HG02571 (cell line): ENCODE measurements around the gene DTX3L.
"Not testable (repeated sequence)": the region's sequence is repeated elsewhere in the genome, so short reads cannot be mapped to it uniquely, and the experiment has no call there.

Experiments used
- ATAC-seq: cut with Tn5 transposase; IDR thresholded peaks from one replicate; pipeline ENCODE4 v1.9.1; 2021; ENCODE audit warnings: mild to moderate bottlenecking, moderate library complexity; ENCODE audit not compliant: unreplicated experiment

Gene DTX3L

GRCh38 chr3:122560680-122561079 lies 3.5 kb upstream of the DTX3L start:
- ATAC-seq = no peak

- no peak for ATAC-seq
Observed at GRCh38 chr3:122562923-122563716, 1.0 kb upstream of the DTX3L start.

- no peak for ATAC-seq
Observed at GRCh38 chr3:122563717-122564025, 467 bp upstream of the DTX3L start.

- ATAC-seq = not testable (repeated sequence)
Observed at GRCh38 chr3:122568131-122568530, 4.0 kb downstream of the DTX3L start.

- no peak for ATAC-seq
Observed at GRCh38 chr3:122568755-122569154, 4.6 kb downstream of the DTX3L start.

- no peak for ATAC-seq
Observed at GRCh38 chr3:122572940-122573412, 8.8 kb downstream of the DTX3L start.

GRCh38 chr3:122576174-122576940 lies 12.2 kb downstream of the DTX3L start:
- ATAC-seq = peak; percentile 87

GRCh38 chr3:122577409-122578031 lies 13.4 kb downstream of the DTX3L start, which contains the start of gene PARP15:
Gene PARP15 (plus strand): TSS chr3:122577650. CDS start chr3:122577668, 18 bp downstream.
- no peak for ATAC-seq

GRCh38 chr3:122578069-122578740 lies 14.1 kb downstream of the DTX3L start:
- no peak for ATAC-seq

GRCh38 chr3:122580470-122580869 lies 16.3 kb downstream of the DTX3L start:
- no peak for ATAC-seq

GRCh38 chr3:122581622-122582021 lies 17.5 kb downstream of the DTX3L start:
- ATAC-seq = no peak

GRCh38 chr3:122582390-122582789 lies 18.3 kb downstream of the DTX3L start:
- ATAC-seq = no peak

- ATAC-seq = no peak
Observed at GRCh38 chr3:122586098-122586497, 22.0 kb downstream of the DTX3L start.

- no peak for ATAC-seq
Observed at GRCh38 chr3:122586773-122587485, 22.8 kb downstream of the DTX3L start.

- ATAC-seq = no peak
Observed at GRCh38 chr3:122587572-122587971, 23.4 kb downstream of the DTX3L start.

GRCh38 chr3:122589297-122589696 lies 25.2 kb downstream of the DTX3L start:
- no peak for ATAC-seq

- ATAC-seq = no peak
Observed at GRCh38 chr3:122590610-122591009, 26.5 kb downstream of the DTX3L start.

GRCh38 chr3:122594025-122594424 lies 29.9 kb downstream of the DTX3L start:
- ATAC-seq = no peak

GRCh38 chr3:122598151-122598550 lies 34.0 kb downstream of the DTX3L start:
- ATAC-seq = no peak

- no peak for ATAC-seq
Observed at GRCh38 chr3:122598556-122598955, 34.4 kb downstream of the DTX3L start.
